CD4-positive, alpha-beta T cell treated with Interleukin-1 beta for 1 hour (primary cell): Measurements from ENCODE around the gene NUS1.
"Not testable (repeated sequence)": the region's sequence is repeated elsewhere in the genome, so short reads cannot be mapped to it uniquely, and the experiment has no call there.

Source experiments
- DNase-seq, 2 donors: peaks; one replicate each; pipeline ENCODE4 v3.0.0-alpha.2; 2020 to 2022

The NUS1 gene

GRCh38 chr6:117718895-117719294, 43.6 kb downstream of the NUS1 start:
- DNase-seq = no peak

GRCh38 chr6:117721520-117721919, 46.3 kb downstream of the NUS1 start:
- not testable (repeated sequence) for DNase-seq

GRCh38 chr6:117728626-117729025, 53.4 kb downstream of the NUS1 start:
- no peak for DNase-seq

GRCh38 chr6:117729613-117730012, 54.3 kb downstream of the NUS1 start:
- DNase-seq = no peak

- DNase-seq = no peak
Observed at GRCh38 chr6:117733341-117733740, 58.1 kb downstream of the NUS1 start.

GRCh38 chr6:117739869-117740268, 64.6 kb downstream of the NUS1 start:
- DNase-seq = no peak

- no peak for DNase-seq
Observed at GRCh38 chr6:117740605-117741004, 65.3 kb downstream of the NUS1 start.

GRCh38 chr6:117750675-117751074, 75.4 kb downstream of the NUS1 start:
- DNase-seq = not testable (repeated sequence)
